ENCODE measurements around the gene DGKB.

- TF ChIP-seq POLR2A (IDR thresholded peaks at IDR 0.05), result no peak
- no peak for TF ChIP-seq CTCF (IDR thresholded peaks at IDR 0.05 in 4 of 5, conservative IDR thresholded peaks at IDR 0.05 in 1 of 5)
These were observed 29.1 kb upstream of the DGKB start for GRCh38 chr7:14931511-14932215.
